ENCODE results near the gene SLC25A21. TPM values are rescaled to one million over a fixed set of nuclear protein-coding genes. Genes with fewer than 3 reads are reported as not detected.

Gene SLC25A21
- total and polyA plus RNA-seq, 2 of the 13 experiments (the other 11 are each of a cell fraction or from before 2014, with no cell fraction given) = 1.9 to 2.9 TPM

DNA sequence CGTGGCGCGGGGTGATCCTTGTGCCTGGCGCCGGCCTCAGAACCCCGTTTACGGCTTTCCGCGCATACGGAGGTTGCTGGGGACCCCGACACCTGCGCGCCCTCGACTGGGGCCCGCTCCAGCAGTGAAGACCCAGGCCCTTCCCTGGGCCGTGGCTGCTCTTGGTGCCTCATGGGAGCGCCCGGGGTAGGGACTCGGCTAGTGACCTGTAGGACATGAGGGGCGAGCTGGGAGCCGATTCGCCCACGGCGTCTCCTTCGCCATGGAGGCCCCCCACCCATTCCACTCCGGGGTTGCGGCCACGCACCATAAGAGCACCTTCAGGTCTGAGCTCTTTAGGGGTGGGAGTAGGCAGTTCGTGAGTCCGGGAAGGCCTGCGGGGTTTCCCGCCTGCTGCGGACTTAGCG lies 525.0 kb downstream of the SLC25A21 start:
- H3K9me3 ChIP-seq (ENCODE audit: low read length) = no peaks in the 10 kb centered on the region
- 42% methylated on average over 34 of the region's 34 CpGs for WGBS (ENCODE audit: low lambda C conversion rate)
- no peak overlapping the region for H2AFZ ChIP-seq (ENCODE audit: low read length)
- H3K4me2 ChIP-seq (ENCODE audit: low read depth, low read length) = peak overlapping the region; percentile 73
- in situ Hi-C loops (cut with HindIII; ENCODE audit: extremely low pct_ligation_motif_present, low pct_unique_long_range_greater_than_20kb) (loop anchor here (5.0 kb wide), 2 partner anchors 290 to 505 kb away; no protein-coding TSS in a partner anchor), intact Hi-C loops (cut with micrococcal nuclease; ENCODE audit: unreplicated experiment) (loop anchor here (5.0 kb wide), 1 partner anchor 390 kb away; no protein-coding TSS in a partner anchor)
- H3K36me3 ChIP-seq (replicated peaks in 1 of 2; ENCODE audit: control insufficient read depth in 1 of 2, insufficient read depth in 2 of 2, low read length in 2 of 2) = no peaks in the 10 kb centered on the region
- DNase-seq (ENCODE audit: low spot score) (no peak), ATAC-seq (peak; percentile 33), FAIRE-seq (no peak)
- H4K20me1 ChIP-seq (ENCODE audit: insufficient read depth, low read length) = no peaks in the 10 kb centered on the region
- H3K79me2 ChIP-seq (ENCODE audit: insufficient read depth, low read length) = no peaks in the 10 kb centered on the region
- H3K27me3 ChIP-seq (ENCODE audit: control insufficient read depth in 1 of 2, insufficient read depth in 2 of 2, low read length in 2 of 2) = peaks cover 12 to 44% of the 10 kb centered on the region in 2 experiments
- H3K27ac ChIP-seq (ENCODE audit: extremely low read length, insufficient read depth, low read length) = no peak overlapping the region
- BruUV-seq (replicated peaks) = no TSS peak
- ChIA-PET POLR2A (no interaction called here), CTCF (ENCODE audit: low intra/inter-chr PET ratio, low total read pairs) (interaction anchor here (0.7 to 4.2 kb wide), 3 partner anchors 100 to 503 kb away, joined by 5 to 39 read pairs (median 19); no protein-coding TSS in a partner anchor)
- H3K9ac ChIP-seq (ENCODE audit: insufficient read depth, low read depth, low read length) = no peak overlapping the region
- peaks cover 12% of the 10 kb centered on the region for H3K4me1 ChIP-seq (ENCODE audit: insufficient read depth, low read length)
- H3K4me3 ChIP-seq (replicated peaks in 1 of 3; ENCODE audit: insufficient read depth in 1 of 3, low read depth in 2 of 3, low read length in 3 of 3) = peak overlapping the region in 1 of 3 experiments; percentile 68; a peak in 2 of 6 replicates
- TF ChIP-seq ZNF501 (CRISPR knock-in tag; IDR thresholded peaks at IDR 0.05) (no peak), EED (CRISPR knock-in tag; IDR thresholded peaks at IDR 0.05) (no peak), ZNF546 (CRISPR knock-in tag; conservative IDR thresholded peaks at IDR 0.05) (peak; percentile 79; the same call in 1 of the 2 replicates), REPIN1 (CRISPR knock-in tag; IDR thresholded peaks at IDR 0.05; ENCODE audit: borderline replicate concordance, low read depth) (no peak), ZSCAN20 (CRISPR knock-in tag; IDR thresholded peaks at IDR 0.05; ENCODE audit: borderline replicate concordance) (0 out of 2 replicates have a peak, but pooled peaks have one; percentile 42), ZNF256 (CRISPR knock-in tag; conservative IDR thresholded peaks at IDR 0.05) (0 out of 2 replicates have a peak, but pooled peaks have one; percentile 26)
- TF ChIP-seq, protein P1, sequence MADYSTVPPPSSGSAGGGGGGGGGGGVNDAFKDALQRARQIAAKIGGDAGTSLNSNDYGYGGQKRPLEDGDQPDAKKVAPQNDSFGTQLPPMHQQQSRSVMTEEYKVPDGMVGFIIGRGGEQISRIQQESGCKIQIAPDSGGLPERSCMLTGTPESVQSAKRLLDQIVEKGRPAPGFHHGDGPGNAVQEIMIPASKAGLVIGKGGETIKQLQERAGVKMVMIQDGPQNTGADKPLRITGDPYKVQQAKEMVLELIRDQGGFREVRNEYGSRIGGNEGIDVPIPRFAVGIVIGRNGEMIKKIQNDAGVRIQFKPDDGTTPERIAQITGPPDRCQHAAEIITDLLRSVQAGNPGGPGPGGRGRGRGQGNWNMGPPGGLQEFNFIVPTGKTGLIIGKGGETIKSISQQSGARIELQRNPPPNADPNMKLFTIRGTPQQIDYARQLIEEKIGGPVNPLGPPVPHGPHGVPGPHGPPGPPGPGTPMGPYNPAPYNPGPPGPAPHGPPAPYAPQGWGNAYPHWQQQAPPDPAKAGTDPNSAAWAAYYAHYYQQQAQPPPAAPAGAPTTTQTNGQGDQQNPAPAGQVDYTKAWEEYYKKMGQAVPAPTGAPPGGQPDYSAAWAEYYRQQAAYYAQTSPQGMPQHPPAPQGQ (CRISPR knock-in tag; IDR thresholded peaks at IDR 0.05; ENCODE audit: borderline replicate concordance) = 0 out of 2 replicates have a peak, but pooled peaks have one; percentile 12
- TF ChIP-seq, protein P2, sequence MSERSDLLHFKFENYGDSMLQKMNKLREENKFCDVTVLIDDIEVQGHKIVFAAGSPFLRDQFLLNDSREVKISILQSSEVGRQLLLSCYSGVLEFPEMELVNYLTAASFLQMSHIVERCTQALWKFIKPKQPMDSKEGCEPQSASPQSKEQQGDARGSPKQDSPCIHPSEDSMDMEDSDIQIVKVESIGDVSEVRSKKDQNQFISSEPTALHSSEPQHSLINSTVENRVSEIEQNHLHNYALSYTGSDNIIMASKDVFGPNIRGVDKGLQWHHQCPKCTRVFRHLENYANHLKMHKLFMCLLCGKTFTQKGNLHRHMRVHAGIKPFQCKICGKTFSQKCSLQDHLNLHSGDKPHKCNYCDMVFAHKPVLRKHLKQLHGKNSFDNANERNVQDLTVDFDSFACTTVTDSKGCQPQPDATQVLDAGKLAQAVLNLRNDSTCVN (CRISPR knock-in tag; IDR thresholded peaks at IDR 0.05; ENCODE audit: borderline replicate concordance) = no peak
- TF ChIP-seq, protein P3, sequence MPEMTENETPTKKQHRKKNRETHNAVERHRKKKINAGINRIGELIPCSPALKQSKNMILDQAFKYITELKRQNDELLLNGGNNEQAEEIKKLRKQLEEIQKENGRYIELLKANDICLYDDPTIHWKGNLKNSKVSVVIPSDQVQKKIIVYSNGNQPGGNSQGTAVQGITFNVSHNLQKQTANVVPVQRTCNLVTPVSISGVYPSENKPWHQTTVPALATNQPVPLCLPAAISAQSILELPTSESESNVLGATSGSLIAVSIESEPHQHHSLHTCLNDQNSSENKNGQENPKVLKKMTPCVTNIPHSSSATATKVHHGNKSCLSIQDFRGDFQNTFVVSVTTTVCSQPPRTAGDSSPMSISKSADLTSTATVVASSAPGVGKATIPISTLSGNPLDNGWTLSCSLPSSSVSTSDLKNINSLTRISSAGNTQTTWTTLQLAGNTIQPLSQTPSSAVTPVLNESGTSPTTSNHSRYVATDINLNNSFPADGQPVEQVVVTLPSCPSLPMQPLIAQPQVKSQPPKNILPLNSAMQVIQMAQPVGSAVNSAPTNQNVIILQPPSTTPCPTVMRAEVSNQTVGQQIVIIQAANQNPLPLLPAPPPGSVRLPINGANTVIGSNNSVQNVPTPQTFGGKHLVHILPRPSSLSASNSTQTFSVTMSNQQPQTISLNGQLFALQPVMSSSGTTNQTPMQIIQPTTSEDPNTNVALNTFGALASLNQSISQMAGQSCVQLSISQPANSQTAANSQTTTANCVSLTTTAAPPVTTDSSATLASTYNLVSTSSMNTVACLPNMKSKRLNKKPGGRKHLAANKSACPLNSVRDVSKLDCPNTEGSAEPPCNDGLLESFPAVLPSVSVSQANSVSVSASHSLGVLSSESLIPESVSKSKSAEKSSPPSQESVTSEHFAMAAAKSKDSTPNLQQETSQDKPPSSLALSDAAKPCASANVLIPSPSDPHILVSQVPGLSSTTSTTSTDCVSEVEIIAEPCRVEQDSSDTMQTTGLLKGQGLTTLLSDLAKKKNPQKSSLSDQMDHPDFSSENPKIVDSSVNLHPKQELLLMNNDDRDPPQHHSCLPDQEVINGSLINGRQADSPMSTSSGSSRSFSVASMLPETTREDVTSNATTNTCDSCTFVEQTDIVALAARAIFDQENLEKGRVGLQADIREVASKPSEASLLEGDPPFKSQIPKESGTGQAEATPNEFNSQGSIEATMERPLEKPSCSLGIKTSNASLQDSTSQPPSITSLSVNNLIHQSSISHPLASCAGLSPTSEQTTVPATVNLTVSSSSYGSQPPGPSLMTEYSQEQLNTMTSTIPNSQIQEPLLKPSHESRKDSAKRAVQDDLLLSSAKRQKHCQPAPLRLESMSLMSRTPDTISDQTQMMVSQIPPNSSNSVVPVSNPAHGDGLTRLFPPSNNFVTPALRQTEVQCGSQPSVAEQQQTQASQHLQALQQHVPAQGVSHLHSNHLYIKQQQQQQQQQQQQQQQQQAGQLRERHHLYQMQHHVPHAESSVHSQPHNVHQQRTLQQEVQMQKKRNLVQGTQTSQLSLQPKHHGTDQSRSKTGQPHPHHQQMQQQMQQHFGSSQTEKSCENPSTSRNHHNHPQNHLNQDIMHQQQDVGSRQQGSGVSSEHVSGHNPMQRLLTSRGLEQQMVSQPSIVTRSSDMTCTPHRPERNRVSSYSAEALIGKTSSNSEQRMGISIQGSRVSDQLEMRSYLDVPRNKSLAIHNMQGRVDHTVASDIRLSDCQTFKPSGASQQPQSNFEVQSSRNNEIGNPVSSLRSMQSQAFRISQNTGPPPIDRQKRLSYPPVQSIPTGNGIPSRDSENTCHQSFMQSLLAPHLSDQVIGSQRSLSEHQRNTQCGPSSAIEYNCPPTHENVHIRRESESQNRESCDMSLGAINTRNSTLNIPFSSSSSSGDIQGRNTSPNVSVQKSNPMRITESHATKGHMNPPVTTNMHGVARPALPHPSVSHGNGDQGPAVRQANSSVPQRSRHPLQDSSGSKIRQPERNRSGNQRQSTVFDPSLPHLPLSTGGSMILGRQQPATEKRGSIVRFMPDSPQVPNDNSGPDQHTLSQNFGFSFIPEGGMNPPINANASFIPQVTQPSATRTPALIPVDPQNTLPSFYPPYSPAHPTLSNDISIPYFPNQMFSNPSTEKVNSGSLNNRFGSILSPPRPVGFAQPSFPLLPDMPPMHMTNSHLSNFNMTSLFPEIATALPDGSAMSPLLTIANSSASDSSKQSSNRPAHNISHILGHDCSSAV (CRISPR knock-in tag; IDR thresholded peaks at IDR 0.05; ENCODE audit: borderline replicate concordance) = 0 out of 2 replicates have a peak, but pooled peaks have one; percentile 24
- TF ChIP-seq, protein P4, sequence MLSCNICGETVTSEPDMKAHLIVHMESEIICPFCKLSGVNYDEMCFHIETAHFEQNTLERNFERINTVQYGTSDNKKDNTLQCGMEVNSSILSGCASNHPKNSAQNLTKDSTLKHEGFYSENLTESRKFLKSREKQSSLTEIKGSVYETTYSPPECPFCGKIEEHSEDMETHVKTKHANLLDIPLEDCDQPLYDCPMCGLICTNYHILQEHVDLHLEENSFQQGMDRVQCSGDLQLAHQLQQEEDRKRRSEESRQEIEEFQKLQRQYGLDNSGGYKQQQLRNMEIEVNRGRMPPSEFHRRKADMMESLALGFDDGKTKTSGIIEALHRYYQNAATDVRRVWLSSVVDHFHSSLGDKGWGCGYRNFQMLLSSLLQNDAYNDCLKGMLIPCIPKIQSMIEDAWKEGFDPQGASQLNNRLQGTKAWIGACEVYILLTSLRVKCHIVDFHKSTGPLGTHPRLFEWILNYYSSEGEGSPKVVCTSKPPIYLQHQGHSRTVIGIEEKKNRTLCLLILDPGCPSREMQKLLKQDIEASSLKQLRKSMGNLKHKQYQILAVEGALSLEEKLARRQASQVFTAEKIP (CRISPR knock-in tag; IDR thresholded peaks at IDR 0.05; ENCODE audit: borderline replicate concordance) = no peak
